Cortex of kidney (tissue), 1 donor: ENCODE measurements around the gene LITAFD.
"Not testable (repeated sequence)": the region's sequence is repeated elsewhere in the genome, so short reads cannot be mapped to it uniquely, and the experiment has no call there.

ENCODE experiments used
- DNase-seq: peaks from one replicate; lab custom pipeline; 2025; lab: John Stamatoyannopoulos, UW

Gene LITAFD

GRCh38 chr16:8882041-8882617, at the start of gene LITAFD:
Gene LITAFD (plus strand): TSS chr16:8882351. CDS start chr16:8884356, 2,005 bp downstream.
- DNase-seq = no peak

- no peak for DNase-seq
Observed at GRCh38 chr16:8832717-8833105, 49.4 kb upstream of the LITAFD start.

- not testable (repeated sequence) for DNase-seq
Observed at GRCh38 chr16:8836797-8837196, 45.4 kb upstream of the LITAFD start.

DNA sequence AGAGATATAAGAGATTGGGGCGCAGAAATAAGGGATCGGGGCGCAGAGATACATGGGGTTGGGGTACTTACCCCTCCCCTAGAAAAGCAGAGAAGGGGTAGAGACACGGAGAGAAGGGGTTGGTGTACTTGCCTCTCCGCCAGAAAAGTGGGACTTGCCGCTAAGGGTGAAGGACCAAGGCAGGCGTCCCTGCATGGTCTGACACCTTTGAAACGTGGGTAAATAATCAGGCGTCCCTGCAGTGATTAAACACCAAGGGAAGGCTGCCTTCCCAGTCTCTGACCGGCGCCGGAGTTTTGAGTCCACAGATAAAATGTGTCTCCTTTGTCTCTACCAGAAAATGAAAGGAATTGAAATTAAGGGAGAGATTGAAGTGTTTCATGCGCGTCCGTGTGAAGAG, 44.6 kb upstream of the LITAFD start:
- DNase-seq = not testable (repeated sequence)

GRCh38 chr16:8842016-8842415, 40.1 kb upstream of the LITAFD start:
- not testable (repeated sequence) for DNase-seq

DNA sequence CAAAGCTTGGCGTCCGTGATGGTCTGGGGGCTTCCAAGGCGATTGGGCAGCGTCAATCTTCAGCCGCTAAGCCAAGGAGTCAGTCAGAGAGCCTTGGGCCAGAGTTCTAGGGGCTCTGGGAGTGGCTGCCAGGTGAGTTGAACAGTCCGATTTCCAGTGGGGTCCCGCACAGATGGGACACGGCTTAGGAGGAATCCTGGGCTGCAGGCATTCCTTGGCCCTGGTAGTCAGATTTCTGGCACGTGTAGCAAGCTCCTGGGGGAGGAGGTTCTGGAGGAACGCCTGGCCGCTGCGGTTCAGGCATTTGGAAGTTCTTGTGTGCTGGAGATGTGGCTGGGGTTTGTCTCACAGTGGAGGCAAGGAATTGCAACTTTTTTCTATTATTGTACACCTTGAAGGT, 38.9 kb upstream of the LITAFD start:
- DNase-seq = not testable (repeated sequence)

DNA sequence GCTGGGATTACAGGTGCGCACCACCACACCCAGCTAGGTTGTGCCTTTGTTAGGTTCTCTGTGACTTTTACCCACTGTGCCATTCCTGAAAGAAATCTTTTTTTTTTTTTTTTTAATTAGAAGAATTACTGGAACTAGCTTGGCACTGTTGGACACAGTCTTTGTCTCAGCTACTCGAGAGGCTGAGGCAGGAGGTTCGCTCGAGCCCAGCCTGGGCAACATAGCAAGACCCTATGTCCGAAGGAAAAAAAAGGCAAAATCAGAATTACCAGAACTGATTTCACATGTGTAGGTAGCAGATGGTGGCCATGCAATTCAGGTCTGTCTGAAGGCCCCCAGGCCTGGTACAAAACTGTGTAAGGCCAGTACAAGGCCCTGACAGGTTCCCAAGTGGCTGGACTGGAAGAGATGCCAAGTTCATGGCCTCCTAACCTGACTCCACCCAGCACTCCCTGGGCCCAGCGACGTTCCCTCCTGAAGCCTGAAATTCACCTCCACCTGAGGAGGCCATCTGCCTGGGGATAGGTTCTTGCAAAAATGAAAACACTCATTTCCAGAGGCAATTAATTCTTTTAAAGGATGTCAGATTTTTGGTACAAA, 36.4 kb upstream of the LITAFD start:
- DNase-seq = no peak

- DNase-seq = no peak
Observed at GRCh38 chr16:8846401-8846932, 35.7 kb upstream of the LITAFD start.

GRCh38 chr16:8847145-8847544, 35.0 kb upstream of the LITAFD start:
- no peak for DNase-seq

DNA sequence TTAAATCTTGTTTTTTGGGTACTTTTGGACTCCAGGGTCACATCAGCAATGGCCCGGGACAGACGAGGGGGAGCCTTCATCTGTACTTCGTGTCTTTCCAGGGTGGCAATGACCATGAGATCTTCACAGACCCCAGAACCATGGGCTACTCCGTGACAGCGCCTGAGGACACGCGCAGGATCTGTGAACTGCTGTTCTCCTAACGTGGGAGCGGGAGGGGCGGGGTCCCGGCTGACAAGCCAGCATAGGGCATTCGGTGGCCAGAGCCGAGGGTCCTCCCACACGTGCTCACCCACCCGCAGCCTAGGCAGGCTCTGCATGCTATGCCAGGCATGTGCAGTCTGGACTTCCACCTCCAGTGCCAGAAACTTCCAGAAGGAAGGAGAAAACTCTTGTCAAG, 34.5 kb upstream of the LITAFD start:
- no peak for DNase-seq

- no peak for DNase-seq
Observed at GRCh38 chr16:8848231-8848938, 33.8 kb upstream of the LITAFD start.

GRCh38 chr16:8848939-8849391, 33.2 kb upstream of the LITAFD start:
- no peak for DNase-seq

- DNase-seq = no peak
Observed at GRCh38 chr16:8849411-8850011, 32.6 kb upstream of the LITAFD start.

DNA sequence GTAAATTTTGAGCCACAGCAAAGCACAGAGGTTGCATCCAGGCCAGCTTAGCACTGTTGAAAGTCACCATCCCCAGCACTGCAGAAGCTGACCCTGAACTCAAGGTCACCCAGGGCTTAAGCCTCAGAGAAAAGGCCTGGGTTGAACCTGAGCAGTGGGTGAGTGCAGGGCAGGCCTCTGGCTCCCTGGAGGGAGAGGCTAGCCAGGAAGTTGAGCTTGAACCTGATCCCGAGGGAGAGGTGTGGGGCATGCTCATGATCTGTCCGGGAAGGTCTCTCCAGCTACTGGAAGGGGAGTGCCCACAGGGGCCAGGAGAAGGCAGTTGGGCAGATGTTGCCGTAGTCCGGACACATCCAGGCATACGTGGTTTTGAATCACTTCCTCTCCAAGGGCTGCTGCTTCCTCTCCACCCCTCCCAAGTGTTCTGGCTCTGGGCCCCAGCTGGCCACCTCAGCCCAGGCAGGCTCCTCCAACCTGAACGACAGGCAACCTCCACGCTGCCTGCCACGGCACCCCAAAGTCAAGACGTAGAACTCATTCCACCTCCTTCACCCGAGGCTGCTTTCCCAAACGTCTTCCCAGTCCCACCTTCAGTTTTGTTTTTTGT, 31.8 kb upstream of the LITAFD start:
- no peak for DNase-seq

GRCh38 chr16:8851761-8852403, 30.3 kb upstream of the LITAFD start:
- no peak for DNase-seq

DNA sequence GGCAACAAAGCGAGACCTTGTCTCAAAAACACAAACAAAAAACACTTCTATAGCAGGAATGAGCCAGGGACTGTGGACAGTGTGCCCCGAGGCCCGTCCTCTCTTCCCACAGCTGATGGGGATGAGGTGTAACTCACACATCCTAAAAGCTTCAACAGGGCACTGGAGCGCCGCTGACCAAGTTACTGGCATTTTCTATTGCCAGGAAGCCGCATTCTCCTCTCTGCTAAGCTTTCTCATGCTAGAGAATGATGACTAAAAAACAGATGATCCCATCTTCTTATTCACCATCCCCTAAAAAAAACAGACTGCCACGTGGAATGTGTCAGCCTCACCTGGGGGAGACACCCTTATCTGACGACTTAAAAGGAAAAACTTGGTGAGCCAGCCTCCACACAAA, 29.6 kb upstream of the LITAFD start:
- DNase-seq = no peak

- no peak for DNase-seq
Observed at GRCh38 chr16:8853150-8853549, 29.0 kb upstream of the LITAFD start.

- no peak for DNase-seq
Observed at GRCh38 chr16:8853611-8854010, 28.5 kb upstream of the LITAFD start.

GRCh38 chr16:8854298-8854948, 27.7 kb upstream of the LITAFD start:
- DNase-seq = no peak

DNA sequence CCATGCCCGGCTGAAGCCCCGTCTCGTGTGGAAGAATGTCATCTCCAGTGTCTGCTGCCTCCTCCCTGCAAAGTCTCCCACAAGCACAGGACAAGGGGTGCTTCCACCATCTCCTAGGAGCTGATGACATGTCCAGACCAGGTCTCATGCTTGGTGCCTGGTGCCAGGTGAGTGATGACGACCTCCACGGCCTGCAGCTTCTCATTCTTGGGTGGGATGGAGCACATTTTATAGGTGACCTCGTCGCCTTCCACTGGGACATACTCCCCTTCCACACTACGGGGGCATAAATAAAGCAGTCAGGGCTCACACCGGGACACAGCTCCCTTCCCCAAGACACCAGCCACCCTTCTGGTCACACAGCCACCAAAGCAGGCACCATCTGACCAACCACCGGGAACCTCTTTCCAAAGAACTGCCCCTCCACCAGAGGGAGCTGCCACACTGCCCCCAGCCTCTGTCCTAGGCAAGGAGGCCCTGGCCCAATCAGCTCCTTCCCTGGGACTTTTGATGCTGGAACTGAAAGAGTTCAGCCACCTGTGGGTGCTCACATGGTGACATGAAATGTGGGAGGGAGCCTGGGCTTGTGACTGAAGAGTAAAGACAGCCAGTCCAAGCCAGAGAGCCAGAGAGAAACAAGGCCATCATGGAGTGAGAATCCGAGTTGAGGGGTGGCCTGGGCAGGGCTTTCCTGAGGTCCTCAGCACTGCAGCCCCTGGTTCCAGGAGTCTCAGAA, 26.9 kb upstream of the LITAFD start:
- DNase-seq = no peak

GRCh38 chr16:8855972-8856371, 26.2 kb upstream of the LITAFD start:
- no peak for DNase-seq
